HG03060 (cell line): ENCODE data around the gene COQ9.
"Not testable (repeated sequence)": the region's sequence is repeated elsewhere in the genome, so short reads cannot be mapped to it uniquely, and the experiment has no call there.

ENCODE experiments used
- ATAC-seq: cut with Tn5 transposase; IDR thresholded peaks from one replicate; pipeline ENCODE4 v1.9.1; 2021; ENCODE audit warnings: low read depth, moderate number of reproducible peaks; ENCODE audit not compliant: unreplicated experiment

Gene COQ9

DNA sequence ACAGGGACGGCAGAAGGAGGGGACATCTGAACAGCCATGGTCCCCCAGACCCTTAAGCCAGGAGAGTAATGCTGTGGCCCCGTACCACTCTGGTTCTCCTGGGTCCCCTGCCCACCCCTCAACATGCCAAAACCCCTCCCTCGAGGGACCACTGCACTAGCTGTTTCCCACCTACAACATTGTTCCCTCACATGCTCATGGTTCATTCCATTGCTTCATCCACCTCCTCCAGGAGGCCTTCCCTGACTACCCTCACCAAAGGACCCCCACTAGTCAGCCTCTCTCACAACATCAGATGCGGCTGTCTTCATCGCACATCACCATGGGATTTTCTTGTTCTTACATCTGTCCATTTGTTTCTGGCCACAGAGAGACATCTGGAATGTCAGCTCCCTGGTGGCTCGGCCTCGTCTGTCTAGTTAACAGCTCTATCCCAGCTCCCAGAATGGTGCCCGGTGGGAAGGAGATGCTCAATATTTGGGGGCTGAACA lies 37.3 kb downstream of the COQ9 start:
- ATAC-seq, result no peak

GRCh38 chr16:57485091-57485915 lies 38.0 kb downstream of the COQ9 start:
- ATAC-seq, result no peak

- no peak for ATAC-seq
Measured at GRCh38 chr16:57485916-57486857, 38.9 kb downstream of the COQ9 start, which contains the start of gene DOK4. TSS of gene DOK4 (minus strand) at chr16:57486493. CDS start at chr16:57479507, 6,986 bp downstream.

DNA sequence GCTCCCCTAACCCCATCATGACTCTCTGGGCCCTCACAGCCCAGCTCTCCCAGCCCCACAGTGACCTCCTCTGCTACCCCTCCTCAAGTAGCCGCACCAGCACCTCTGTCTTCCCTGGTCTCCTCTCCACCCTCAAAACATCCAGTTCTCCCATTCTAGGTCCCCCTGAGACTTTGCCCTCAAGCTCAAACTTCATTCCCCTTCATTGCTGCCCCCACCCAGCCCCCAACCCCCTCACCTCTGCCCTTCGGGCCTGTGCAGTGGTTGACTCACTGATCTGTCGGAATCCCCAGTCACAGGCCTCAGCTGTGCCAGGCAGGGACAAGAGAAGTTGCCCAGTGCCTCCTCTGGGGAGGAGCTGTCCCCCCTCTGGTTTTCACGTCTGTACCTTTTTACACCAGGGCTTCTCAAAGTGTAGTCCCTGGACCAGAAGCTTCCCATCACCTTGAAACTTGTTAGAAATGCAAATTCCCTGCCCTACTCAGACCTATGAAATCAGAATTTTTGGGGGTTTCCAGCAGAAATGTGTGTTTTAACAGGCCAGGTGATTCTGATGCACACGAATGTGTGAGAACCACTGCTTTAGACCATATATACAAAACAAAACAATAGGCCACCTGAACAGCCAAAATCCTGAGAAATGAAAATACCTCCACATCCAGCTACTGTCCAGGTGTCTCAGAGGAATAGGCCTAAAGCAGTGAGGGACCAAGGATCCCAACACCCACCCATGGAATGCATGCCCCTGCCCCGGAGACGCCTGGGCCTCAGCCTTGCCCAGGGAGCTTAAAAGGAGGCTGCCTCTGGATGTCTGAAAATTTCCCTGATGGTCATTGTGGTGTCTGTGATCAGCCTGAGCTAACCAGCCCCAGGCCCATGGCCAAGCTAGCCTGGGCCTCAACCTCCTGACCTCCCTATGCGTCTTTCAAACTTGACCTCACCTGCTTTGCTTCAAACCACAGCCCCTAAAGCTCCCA lies 39.9 kb downstream of the COQ9 start:
- no peak for ATAC-seq

GRCh38 chr16:57489229-57489628 lies 42.0 kb downstream of the COQ9 start:
- no peak for ATAC-seq

DNA sequence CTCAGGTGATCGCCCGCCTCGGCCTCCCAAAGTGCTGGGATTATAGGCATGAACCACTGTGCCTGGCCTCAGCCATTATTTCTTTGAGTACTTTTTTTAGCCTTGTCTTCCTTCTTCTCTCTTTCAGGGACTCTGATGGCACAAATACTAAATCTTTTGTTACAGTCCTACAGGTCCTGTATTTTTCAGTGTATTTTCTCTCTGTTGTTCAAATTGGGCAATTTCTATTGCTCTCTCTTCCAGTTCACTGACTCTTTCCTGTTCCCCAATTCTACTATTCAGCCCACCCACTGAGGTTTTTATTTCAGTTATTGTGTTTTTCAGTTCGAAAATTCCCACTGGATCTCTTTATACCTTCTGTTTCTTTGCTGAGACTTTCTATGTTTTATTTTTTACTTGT lies 46.5 kb downstream of the COQ9 start:
- no peak for ATAC-seq

GRCh38 chr16:57497121-57497520 lies 49.8 kb downstream of the COQ9 start:
- ATAC-seq, result no peak

DNA sequence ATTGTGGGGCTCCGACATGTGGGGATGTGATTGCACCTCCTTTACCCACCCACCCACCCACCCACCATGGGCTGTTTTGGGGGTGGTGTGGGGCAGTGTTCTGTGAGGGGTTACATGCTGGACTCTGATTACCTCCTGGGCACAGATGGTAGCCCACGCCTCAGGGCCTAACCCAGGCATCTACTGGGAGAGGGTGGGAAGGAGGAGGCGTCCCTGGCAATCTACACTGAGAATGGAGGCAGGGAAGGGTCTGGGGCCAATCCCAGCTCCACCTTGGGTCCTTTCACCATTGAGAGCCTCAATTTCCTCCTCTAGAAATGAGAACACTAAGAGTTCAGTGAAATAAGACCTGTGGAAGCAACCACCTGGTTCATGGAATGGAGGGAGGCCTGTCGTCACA lies 50.8 kb downstream of the COQ9 start:
- ATAC-seq, result no peak

DNA sequence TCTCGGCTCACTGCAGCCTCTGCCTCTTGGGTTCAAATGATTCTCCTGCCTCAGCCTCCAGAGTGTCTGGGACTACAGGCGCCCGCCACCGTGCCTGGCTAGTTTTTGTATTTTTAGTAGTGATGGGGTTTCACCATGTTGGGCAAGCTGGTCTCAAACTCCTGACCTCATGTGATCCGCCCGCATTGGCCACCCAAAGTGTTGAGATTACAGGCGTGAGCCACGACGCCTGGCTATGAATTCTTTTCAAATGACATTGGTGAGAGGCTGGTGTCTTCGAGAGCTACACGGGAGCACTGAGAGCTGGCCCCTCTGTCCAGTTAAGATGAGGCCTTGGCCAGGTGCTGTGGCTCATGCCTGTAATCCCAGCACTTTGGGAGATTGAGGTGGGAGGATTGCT lies 52.7 kb downstream of the COQ9 start:
- ATAC-seq, result not testable (repeated sequence)

- ATAC-seq, result no peak
Measured at GRCh38 chr16:57500578-57501111, 53.4 kb downstream of the COQ9 start.

DNA sequence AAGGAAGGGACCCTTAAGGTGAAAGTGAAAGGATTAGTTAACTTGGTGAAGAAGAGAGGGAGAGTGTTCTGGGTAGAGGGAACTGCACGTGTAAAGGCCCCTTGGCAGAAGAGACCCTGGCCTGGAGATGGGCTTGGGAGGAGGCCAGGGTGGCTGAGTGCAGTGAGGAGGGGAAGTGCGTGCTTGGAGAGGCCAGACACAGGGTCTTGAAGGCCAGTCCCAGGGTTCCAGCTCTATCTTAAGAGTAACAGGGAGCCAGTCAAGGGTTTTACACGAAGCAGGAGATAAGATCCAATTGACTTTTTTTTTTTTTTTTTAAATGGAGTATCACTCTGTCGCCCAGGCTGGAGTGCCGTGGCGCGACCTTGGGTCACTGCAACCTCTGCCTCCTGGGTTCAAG lies 54.2 kb downstream of the COQ9 start:
- ATAC-seq, result no peak

DNA sequence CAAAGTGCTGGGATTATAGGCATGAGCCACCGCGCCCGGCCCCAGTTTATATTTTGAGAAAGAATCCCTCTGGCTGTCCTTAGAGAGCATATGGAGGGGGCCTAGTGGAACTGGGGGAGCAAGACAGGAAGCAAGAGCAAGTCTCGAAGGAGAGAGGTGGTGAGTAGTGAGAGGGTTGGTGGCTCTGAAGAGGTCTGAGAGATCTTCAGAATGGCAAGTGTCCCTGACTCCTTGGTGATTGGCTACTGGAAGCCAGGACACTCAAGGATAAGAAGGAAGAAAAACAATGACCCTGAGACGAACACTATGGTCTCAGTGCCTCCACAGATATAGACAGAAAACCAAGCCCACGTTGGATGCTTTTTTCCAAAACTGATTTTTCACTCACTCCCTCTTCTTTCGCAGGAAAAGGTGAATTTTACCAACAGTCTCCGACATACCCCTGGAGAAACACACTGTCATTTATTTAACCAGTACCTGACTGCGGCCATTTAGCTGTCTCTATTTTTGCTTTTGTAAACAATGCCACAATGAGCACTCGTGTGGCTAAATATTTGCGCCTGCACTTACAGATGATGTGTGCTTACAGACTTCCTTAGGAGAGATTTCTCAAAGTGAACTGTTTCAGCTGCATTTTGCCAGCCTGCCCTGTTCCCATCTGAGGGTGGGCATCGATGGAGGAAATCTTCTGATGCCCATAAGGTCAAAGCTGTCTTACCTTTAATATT lies 54.9 kb downstream of the COQ9 start:
- no peak for ATAC-seq

- no peak for ATAC-seq
Measured at GRCh38 chr16:57503366-57503765, 56.1 kb downstream of the COQ9 start.

GRCh38 chr16:57504001-57504400 lies 56.7 kb downstream of the COQ9 start:
- ATAC-seq, result no peak

DNA sequence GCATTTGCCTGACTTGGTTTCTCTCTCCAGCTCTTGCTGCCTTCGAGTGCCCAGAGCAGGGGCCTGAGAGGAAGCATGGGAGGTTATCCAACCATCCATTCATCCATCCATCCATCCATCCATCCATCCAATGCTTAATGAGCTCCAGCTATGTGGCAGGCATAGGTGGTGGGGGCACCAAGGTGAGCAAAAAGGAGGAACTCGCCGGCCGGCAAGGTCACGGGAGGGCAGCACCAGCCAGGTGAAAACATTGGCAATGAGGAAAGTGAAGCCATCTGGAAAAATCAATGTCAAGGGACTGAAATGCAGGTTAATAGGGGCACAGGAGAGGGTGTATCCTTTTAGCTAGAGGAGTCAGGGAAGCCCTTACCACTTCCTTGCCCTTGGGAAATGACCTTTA lies 57.2 kb downstream of the COQ9 start:
- ATAC-seq, result no peak

GRCh38 chr16:57505169-57505568 lies 57.9 kb downstream of the COQ9 start:
- no peak for ATAC-seq

DNA sequence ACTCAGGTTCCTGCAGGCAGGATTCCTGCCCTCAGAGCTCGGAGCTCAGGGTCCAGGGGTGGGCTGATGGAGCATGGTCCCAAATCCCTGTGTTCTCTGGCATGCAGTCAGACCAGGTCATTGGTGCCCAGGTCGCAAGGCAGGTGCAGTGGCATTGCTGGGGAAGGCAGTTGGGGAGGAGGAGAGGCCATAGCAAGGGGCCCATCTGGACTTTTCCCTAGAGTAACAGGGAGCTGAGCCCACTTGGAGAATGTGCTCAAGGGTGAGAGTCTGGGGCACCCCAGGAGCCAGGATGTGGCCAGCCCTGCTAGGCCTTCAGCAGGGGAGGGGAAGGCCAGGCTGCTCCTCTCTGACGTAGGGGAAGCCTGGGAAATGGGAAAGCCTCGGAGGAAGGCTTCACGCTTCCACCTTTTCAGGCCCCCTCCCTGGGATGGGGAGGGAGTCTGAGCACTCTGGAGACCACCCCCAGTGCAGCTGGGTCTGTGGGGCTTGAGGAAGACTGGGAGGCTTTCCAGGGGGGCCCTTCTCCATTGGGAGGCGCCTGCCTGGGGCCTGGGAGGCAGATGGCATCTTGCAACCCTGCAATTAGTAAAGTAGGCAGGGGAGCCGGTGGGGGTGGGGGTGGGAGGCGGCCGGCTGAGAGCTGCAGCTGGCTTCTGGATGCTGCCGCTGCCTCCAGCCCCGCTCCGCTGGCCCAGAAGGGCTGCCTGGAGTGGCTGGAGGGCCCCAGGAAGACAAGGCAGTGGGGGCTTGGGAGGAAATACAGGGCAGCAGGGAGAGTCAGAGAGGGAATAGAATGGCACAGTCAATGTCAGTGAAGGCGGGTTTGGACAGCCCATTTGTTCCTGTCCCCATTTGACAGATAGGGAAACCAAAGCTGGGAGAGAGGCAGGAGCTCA lies 60.1 kb downstream of the COQ9 start:
- no peak for ATAC-seq

DNA sequence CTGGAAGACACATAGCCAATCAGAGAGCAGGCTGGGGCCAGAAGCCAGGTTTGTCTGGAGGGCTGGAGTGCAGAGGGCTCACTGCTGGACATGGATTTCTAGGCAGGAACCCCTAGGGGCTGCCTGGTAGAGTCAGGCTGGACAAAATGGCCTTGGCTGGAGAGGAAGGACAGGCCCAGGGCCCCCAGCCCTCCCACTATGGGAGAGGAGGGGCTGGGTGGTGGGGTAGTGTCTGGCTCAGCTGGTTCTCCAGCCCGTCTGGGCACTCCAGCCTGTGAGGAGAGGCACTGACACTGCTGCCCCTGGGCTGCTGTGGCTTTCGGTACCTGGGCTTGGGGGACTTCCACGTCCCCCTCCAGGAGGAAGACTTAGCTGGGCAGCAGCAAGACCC lies 60.8 kb downstream of the COQ9 start:
- ATAC-seq, result no peak
